HG03280 (cell line): ENCODE measurements around the gene CCDC7.
"Not testable (repeated sequence)": the region's sequence is repeated elsewhere in the genome, so short reads cannot be mapped to it uniquely, and the experiment has no call there.

ENCODE experiments used
- ATAC-seq: cut with Tn5 transposase; IDR thresholded peaks from one replicate; pipeline ENCODE4 v1.9.1; 2021; ENCODE audit warnings: mild to moderate bottlenecking, moderate library complexity; ENCODE audit not compliant: unreplicated experiment

CCDC7 gene

GRCh38 chr10:32445740-32446535, at the start of gene CCDC7:
CCDC7 (plus strand) TSS chr10:32446140; CDS start chr10:32451643, 5,503 bp downstream.
- ATAC-seq = peak; percentile 98

DNA sequence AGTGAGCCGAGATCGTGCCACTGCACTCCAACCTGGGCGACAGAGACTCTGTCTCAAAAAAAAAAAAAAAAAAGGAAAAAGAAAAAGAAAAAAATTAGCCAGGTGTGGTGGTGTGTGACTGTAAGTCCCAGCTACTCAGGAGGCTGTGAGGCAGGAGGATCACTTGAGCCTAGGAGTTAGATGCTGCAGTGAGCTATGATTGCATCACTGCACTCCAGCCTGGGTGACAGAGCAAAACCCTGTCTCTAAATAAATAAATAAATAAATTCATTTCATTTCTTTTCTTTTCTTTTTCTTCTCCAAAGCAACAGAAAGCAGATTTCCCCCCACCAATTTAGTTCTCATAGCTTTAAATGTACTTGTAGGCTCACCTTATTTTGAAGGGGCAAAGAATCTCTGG, 48.8 kb upstream of the CCDC7 start:
- ATAC-seq = not testable (repeated sequence)

DNA sequence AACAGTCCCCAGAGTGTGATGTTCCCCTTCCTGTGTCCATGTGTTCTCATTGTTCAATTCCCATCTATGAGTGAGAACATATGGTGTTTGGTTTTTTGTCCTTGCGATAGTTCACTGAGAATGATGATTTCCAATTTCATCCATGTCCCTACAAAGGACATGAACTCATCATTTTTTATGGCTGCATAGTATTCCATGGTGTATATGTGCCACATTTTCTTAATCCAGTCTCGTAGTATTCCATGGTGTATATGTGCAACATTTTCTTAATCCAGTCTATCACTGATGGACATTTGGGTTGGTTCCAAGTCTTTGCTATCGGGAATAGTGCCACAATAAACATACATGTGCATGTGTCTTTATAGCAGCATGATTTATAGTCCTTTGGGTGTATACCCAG, 46.2 kb upstream of the CCDC7 start:
- ATAC-seq = not testable (repeated sequence)

- no peak for ATAC-seq
These were observed 45.0 kb upstream of the CCDC7 start for GRCh38 chr10:32400961-32401360.

- no peak for ATAC-seq
These were observed 43.4 kb upstream of the CCDC7 start for GRCh38 chr10:32402499-32402898.

GRCh38 chr10:32403091-32403490, 42.8 kb upstream of the CCDC7 start:
- ATAC-seq = no peak

- ATAC-seq = no peak
These were observed 37.2 kb upstream of the CCDC7 start for GRCh38 chr10:32408690-32409089.

DNA sequence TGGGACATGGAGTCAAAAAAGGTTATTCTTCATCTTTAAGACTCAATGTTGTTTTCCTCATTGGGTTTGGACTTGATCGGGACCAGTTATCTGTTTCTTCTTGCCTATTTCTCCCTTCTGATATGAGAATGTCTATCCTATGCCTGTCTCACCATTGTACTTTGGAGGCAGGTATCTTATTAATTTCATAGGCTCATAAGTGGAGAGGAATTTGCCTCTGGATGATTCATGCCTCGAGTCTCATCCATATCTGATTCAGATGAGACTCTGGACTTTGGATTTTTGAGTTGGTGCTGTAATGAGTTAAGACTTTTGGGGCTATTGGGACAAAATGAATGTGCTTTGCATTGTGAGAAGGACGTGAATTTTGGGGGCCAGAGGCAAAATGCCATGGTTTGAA, 36.2 kb upstream of the CCDC7 start:
- no peak for ATAC-seq

DNA sequence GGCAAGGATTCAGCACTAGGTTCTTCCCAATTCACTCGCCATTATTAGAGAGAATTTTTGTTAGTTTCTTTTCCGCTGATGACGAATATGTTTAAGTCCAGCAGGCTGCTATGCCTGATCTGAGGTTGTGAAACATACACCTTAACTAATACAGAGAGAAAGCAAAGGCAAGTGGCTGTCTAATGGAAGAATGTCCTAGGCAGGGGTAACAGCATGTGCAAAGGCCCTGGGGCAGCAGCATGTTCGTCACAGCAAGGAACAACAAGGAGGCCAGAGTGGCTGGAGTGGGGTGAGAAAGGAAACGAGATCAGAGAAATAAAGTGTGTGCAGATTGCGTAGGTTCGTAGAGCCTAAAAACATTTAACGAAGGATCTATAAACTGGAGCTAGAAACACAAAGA, 35.4 kb upstream of the CCDC7 start:
- ATAC-seq = no peak

- ATAC-seq = no peak
These were observed 34.0 kb upstream of the CCDC7 start for GRCh38 chr10:32411797-32412498.

DNA sequence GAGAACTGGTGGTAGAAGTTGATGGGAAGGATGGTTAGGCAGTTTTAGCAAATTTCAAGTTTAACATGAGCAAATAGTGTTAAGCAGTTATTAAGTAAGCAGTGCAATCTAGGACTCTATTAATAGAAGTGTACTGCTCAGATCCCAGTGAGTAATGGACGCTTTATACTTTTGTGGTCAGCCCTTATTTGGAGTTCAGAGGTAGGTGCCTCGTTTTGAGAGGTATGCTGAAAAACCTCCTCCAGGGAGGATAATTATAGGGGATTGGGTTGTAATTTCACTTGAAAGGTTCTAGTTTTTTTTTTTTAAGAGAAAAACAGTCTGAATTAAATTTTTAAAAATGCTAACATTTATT, 33.5 kb upstream of the CCDC7 start:
- no peak for ATAC-seq

GRCh38 chr10:32413513-32413912, 32.4 kb upstream of the CCDC7 start:
- ATAC-seq = no peak

DNA sequence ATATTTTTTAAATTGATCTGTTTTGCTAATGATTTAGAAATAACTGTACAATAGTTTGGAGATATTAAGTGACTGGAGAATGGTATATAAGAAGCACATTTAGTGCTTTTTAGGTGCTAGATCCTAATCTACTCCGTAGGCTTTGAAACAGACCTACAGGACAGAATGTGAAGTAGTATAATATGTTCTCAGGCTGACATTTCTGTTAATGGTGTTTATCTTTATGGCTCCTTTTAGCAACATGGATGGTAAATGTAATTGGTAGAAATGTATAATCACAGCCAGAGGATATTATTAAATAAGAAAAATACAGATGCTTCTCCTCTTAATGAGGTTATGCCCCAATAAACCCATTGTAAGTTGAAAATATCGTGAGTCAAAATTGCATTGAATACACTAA, 30.6 kb upstream of the CCDC7 start:
- no peak for ATAC-seq

GRCh38 chr10:32417911-32418547, 27.9 kb upstream of the CCDC7 start:
- no peak for ATAC-seq

DNA sequence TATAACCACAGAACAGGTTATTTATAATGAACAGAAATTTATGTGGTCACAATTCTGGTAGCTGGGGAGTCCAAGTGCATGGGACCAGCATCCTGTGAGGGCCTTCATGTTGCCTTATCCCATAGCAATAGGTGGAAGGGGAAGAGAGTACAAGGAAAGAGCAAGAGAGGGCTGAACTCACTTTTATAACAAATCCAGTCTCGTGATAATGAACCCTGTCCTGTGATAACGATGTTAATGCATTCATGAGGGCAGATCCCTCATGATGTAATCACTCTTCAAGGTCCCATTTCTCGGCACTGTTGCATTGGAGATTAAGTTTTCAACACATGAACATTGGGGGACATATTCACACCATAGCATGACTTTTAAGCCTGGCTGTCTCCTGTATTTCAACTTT, 27.4 kb upstream of the CCDC7 start:
- no peak for ATAC-seq

- ATAC-seq = no peak
These were observed 26.3 kb upstream of the CCDC7 start for GRCh38 chr10:32419615-32420014.

GRCh38 chr10:32426186-32426585, 19.8 kb upstream of the CCDC7 start:
- ATAC-seq = no peak

DNA sequence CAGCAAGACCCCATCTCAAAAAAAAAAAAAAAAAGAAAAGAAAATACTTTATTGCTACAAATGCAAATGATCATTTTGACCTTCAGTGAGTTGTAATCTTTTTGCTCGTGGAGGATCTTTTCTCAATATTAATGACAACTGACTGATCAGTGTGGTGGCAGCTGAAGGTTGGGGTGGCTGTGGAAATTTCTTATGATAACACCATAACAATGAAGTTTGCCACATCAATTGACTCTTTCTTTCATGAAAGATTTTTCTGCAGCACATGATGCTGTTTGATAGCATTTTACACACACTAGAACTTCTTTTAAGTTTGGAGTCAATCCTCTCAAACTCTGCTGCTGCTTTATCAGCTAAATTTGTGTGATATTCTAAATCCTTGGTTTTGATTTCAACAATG, 12.4 kb upstream of the CCDC7 start:
- no peak for ATAC-seq

- no peak for ATAC-seq
These were observed 9.7 kb upstream of the CCDC7 start for GRCh38 chr10:32436215-32436614.

DNA sequence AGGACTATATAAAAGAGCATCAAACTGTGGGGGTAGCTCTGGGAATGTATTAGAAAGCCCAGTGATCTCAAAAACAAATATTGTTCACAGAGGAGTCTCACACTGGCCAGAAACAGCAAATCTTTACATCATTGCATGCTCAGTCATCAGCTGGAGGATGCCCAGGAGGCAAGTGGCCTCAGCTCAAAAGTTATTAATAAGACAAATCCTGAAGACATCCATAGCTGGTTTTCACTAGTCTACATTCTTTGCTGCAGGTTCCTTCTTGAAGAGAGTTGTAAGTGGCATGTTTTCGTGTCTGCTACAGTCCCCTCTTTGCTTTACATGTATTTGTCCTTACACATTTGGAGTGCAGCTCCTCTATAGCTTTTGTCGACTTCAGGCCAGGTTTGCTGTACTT, 8.6 kb upstream of the CCDC7 start:
- ATAC-seq = no peak

GRCh38 chr10:32445036-32445435, 904 bp upstream of the CCDC7 start:
- no peak for ATAC-seq
